Spleen (tissue), 11 donors: ENCODE results near the gene PBX1. TPM values are rescaled to one million over a fixed set of nuclear protein-coding genes. Genes with fewer than 3 reads are reported as not detected.

Experiments used
- DNase-seq: peaks from one replicate; pipeline ENCODE4 v3.0.0-alpha.2; 2020
- H3K27ac ChIP-seq, 8 donors: fragments of 200-600 bp; sonication (generic) in 7 of 8; 1 replicate in 4 of 8; 2 replicates in 4 of 8; pipeline versions ENCODE4 v1.5.0 to v1.8.0; 2016 to 2021; ENCODE audit warnings: inconsistent platforms in 4 of 8, mild to moderate bottlenecking in 4 of 8, moderate library complexity in 1 of 8
- H3K27me3 ChIP-seq, 7 donors: fragments of 200-600 bp; sonication (generic) in 6 of 7; replicated peaks in 1 of 7; 1 replicate in 4 of 7; 2 replicates in 3 of 7; pipeline versions ENCODE4 v1.5.0 to v1.8.0; 2016 to 2021; ENCODE audit warnings: inconsistent platforms in 3 of 7, mild to moderate bottlenecking in 1 of 7
- H3K36me3 ChIP-seq, 6 donors: fragments of 200-600 bp; sonication (generic) in 5 of 6; 1 replicate in 4 of 6; 2 replicates in 2 of 6; pipeline versions ENCODE4 v1.5.0 to v1.8.0; 2016 to 2021; ENCODE audit warnings: inconsistent platforms in 2 of 6
- H3K4me1 ChIP-seq, 6 donors: fragments of 200-600 bp; sonication (generic) in 5 of 6; 1 replicate in 3 of 6; 2 replicates in 3 of 6; pipeline versions ENCODE4 v1.5.0 to v1.8.0; 2016 to 2021; ENCODE audit warnings: inconsistent platforms in 3 of 6
- H3K4me3 ChIP-seq, 8 donors: fragments of 200-600 bp; sonication (generic) in 7 of 8; 1 replicate in 4 of 8; 2 replicates in 4 of 8; pipeline versions ENCODE4 v1.5.0 to v1.8.0; 2016 to 2021; ENCODE audit warnings: inconsistent platforms in 4 of 8, mild to moderate bottlenecking in 4 of 8, moderate library complexity in 2 of 8
- H3K9me3 ChIP-seq, 8 donors: fragments of 200-600 bp; sonication (generic) in 7 of 8; 1 replicate in 4 of 8; 2 replicates in 4 of 8; pipeline versions ENCODE4 v1.5.0 to v1.8.0; 2016 to 2021; ENCODE audit warnings: inconsistent platforms in 4 of 8
- POLR2A ChIP-seq, 3 donors: fragments of 450-650 bp; IDR thresholded peaks; one replicate each; pipeline ENCODE4 v1.5.1; 2017; ENCODE audit warnings: antibody characterized with exemption in 3 of 3, mild to moderate bottlenecking in 1 of 3
- POLR2AphosphoS5 ChIP-seq, 3 donors: sonication (generic); formaldehyde crosslinking; IDR thresholded peaks; one replicate each; pipeline ENCODE4 v1.5.1; 2017; ENCODE audit warnings: antibody characterized with exemption in 3 of 3
- WGBS, 5 donors: extraction: QIAGEN DNeasy Blood & Tissue Kit in 3 of 5; methylation state at CpG; one replicate each; pipeline versions ENCODE4 v1.1.5 to v1.1.7; 2013 to 2018; 5-methylcytosine and 5-hydroxymethylcytosine counted together
- intact Hi-C: fragments of 100-400 bp; cut with DNase I; formaldehyde crosslinking; loops from one replicate; pipeline ENCODE4 v1.15.0; 2023; ENCODE audit warnings: low total_unique reads
- polyA plus RNA-seq, 3 donors: library from polyadenylated mRNA; stranded (reverse); fragments of 200-250 nt; gene quantifications; one replicate each; pipeline ENCODE4 v1.2.1, GENCODE V29; 2013
- total RNA-seq, 7 donors: library from RNA; depleted of rRNA in 3 of 7; stranded (reverse); fragments of >200 nt in 3 of 7; fragmentation: NEBNext Ultra II Directional in 4 of 7; extraction: Animal tissue kit (Norgen Biotek cat#: 25700) in 4 of 7; gene quantifications; one replicate each; pipeline versions ENCODE4 v1.1.0 to v1.2.1, GENCODE V29; 2016 to 2021
- TF ChIP-seq, protein P1 (sequence below), 11 experiments: fragments of 200-600 bp in 7 of 11; fragments of 450-650 bp in 4 of 11; sonication (generic) in 4 of 11; IDR thresholded peaks in 8 of 11; conservative IDR thresholded peaks in 3 of 11; 1 replicate in 7 of 11; 2 replicates in 4 of 11; pipeline versions ENCODE4 v1.4.0 to v1.8.0; 2016 to 2021; ENCODE audit warnings: antibody characterized with exemption in 11 of 11, inconsistent platforms in 4 of 11, mild to moderate bottlenecking in 1 of 11
- donor health status: healthy with polysubstance abuse.
- donor health status: DM: no; HTN: no; CAD: no; lungs with moderate emphysema.
- donor health status: DM: no; HTN: no; CAD: no.
- donor health status: Bipolar disorder and iron deficiency.
- donor health status: healthy.
- donor health status: DM: no; HTN: no; CAD: no.
- donor health status: DM: yes; HTN: yes; CAD: no.

Gene PBX1
- total and polyA plus RNA-seq, 10 donors = 3.4 to 79.5 (median 31.8) TPM

DNA sequence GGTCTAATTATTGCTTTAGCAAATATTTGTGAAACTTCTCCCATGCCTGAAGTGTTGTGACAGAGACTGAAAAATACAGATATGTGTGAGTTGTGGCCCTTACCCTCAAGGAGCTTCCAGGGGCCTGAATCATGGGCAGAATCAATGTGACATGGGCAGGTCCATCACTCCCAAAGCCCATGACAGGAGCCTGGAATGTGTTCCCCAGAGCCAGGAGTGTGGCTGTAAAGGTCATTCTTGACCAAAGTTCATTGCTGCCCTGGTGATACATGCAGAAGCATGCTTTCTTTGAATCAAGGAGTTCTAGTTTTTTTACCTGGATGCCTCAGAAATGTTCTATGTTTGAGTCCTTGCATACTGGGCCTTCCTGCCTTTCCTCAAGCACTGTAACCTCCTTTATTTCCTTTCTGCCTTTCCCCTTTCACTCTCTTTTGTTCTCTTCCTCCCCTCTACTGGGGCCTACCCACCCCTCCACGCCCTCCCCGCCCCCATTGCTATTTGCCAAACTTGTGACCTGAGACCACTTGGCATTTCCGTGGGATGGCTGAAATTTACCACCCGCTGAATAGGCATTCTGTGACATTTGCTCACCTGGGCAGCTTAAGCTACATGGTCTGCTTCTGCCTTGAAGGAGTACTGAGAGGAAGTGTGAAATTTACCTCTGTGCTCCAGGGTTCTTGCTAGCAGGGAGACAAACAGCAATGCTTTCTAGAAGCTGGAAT, 19.7 kb downstream of the PBX1 start:
- no peak for TF ChIP-seq POLR2AphosphoS5 (IDR thresholded peaks at IDR 0.05)
- TF ChIP-seq POLR2A (IDR thresholded peaks at IDR 0.05) = no peak
- TF ChIP-seq, protein P1, sequence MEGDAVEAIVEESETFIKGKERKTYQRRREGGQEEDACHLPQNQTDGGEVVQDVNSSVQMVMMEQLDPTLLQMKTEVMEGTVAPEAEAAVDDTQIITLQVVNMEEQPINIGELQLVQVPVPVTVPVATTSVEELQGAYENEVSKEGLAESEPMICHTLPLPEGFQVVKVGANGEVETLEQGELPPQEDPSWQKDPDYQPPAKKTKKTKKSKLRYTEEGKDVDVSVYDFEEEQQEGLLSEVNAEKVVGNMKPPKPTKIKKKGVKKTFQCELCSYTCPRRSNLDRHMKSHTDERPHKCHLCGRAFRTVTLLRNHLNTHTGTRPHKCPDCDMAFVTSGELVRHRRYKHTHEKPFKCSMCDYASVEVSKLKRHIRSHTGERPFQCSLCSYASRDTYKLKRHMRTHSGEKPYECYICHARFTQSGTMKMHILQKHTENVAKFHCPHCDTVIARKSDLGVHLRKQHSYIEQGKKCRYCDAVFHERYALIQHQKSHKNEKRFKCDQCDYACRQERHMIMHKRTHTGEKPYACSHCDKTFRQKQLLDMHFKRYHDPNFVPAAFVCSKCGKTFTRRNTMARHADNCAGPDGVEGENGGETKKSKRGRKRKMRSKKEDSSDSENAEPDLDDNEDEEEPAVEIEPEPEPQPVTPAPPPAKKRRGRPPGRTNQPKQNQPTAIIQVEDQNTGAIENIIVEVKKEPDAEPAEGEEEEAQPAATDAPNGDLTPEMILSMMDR (IDR thresholded peaks at IDR 0.05 in 8 of 11, conservative IDR thresholded peaks at IDR 0.05 in 3 of 11) = no peak
- intact Hi-C loops = no loop called here

DNA sequence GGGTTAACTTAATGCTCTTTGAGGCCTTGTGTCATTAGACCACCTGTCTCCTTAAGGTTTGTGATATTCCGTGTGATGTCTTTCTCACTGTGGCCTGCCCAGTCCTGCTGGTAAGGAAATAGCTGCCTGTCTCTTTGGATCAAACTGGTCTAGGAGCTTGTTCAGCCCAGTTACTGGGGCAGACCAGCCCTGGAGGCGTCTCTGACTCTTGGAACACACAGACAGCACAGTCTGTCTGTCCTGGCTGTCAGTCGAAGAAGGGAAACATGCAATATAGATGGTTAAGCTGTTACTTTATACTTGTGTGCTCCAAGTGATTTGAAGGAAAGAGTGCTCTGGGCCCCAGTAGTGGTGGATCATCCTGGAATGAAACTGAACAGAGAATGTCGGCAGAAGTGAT, 20.4 kb downstream of the PBX1 start:
- 78 to 88% (median 81%) methylated on average over 4 of the region's 4 CpGs for WGBS, 5 donors
- no peak for DNase-seq
- intact Hi-C loops = no loop called here
- no peak overlapping the region for H3K4me3 ChIP-seq
- peaks cover 0 to 15% (median 0%) of the 10 kb centered on the region in 6 donors for H3K4me1 ChIP-seq
- H3K27me3 ChIP-seq = no peaks in the 10 kb centered on the region
- TF ChIP-seq POLR2AphosphoS5 (IDR thresholded peaks at IDR 0.05) (no peak), POLR2A (IDR thresholded peaks at IDR 0.05) (no peak)
- TF ChIP-seq, protein P1 (IDR thresholded peaks at IDR 0.05 in 8 of 11, conservative IDR thresholded peaks at IDR 0.05 in 3 of 11) = no peak
- H3K27ac ChIP-seq = no peak overlapping the region
- H3K9me3 ChIP-seq = peaks cover 0 to 5% (median 0%) of the 10 kb centered on the region in 8 donors
- peaks cover 0 to 6% (median 0%) of the 10 kb centered on the region in 6 donors for H3K36me3 ChIP-seq

More for the DNA sequence above, 19.7 kb downstream of the PBX1 start:
- H3K9me3 ChIP-seq = peaks cover 0 to 5% (median 0%) of the 10 kb centered on the region in 8 donors
- DNase-seq = no peak
- H3K27me3 ChIP-seq = no peaks in the 10 kb centered on the region
- H3K4me1 ChIP-seq = peaks cover 0 to 15% (median 0%) of the 10 kb centered on the region in 6 donors
- peaks cover 0 to 6% (median 0%) of the 10 kb centered on the region in 6 donors for H3K36me3 ChIP-seq
- 74 to 93% (median 83%) methylated on average over 4 of the region's 4 CpGs for WGBS, 5 donors
- no peak overlapping the region for H3K4me3 ChIP-seq
- H3K27ac ChIP-seq = no peak overlapping the region

DNA sequence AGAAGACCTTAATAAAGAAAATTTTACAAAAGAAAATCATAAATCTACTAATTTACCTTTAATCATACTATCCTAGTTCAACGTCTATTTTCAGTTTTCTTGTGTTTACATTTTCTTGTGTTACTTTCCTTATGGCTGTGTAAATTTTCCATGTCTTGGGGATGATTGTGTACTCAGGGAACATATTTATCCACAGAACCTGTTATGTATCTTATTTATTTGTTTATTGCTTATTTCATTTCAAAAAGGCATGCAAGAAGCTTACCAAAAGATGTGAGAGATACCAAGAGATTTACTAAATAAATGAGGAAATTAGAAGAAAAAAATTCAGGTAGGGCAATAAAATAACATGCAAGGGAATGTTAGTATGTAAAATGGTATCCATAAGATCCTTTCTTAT, 22.8 kb downstream of the PBX1 start:
- DNase-seq = no peak
- intact Hi-C loops = no loop called here
- WGBS, 5 donors = 79 to 89% (median 83%) methylated on average over 1 of the region's 1 CpG
- peaks cover 0 to 10% (median 0%) of the 10 kb centered on the region in 6 donors for H3K4me1 ChIP-seq
- no peaks in the 10 kb centered on the region for H3K9me3 ChIP-seq
- no peaks in the 10 kb centered on the region for H3K36me3 ChIP-seq
- TF ChIP-seq POLR2AphosphoS5 (IDR thresholded peaks at IDR 0.05) (no peak), POLR2A (IDR thresholded peaks at IDR 0.05) (no peak)
- TF ChIP-seq, protein P1 (IDR thresholded peaks at IDR 0.05 in 8 of 11, conservative IDR thresholded peaks at IDR 0.05 in 3 of 11) = no peak
- H3K27me3 ChIP-seq = no peaks in the 10 kb centered on the region
- H3K27ac ChIP-seq = no peak overlapping the region
- no peak overlapping the region for H3K4me3 ChIP-seq

DNA sequence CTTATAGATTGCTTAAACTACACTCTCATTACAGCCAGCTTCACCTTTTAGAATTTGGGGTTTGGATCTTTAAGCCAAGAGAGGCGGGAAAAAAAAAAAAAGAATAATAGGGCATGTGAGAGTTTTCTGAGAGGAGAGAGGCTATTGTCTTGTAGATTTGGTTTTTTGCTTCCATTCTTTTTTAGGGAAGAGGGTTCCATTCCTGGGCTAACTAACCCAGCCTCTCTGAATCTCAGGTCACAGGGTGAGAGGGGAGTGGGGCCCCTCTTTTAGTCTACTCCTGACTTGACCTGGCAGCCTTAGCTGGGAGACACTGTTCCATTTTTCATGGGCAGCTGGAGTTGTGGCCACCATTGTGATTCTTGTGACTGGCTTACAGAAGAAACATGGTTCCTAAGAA, 24.2 kb downstream of the PBX1 start:
- DNase-seq = no peak
- Histone ChIP-seq H3K9me3 (no peaks in the 10 kb centered on the region), H3K27ac (no peak overlapping the region), H3K4me1 (peaks cover 0 to 5% (median 0%) of the 10 kb centered on the region in 6 donors), H3K4me3 (no peak overlapping the region), H3K36me3 (no peaks in the 10 kb centered on the region), H3K27me3 (no peaks in the 10 kb centered on the region)
- intact Hi-C loops = no loop called here
- WGBS, 5 donors = 77 to 90% (median 89%) methylated on average over 1 of the region's 1 CpG
- TF ChIP-seq POLR2AphosphoS5 (IDR thresholded peaks at IDR 0.05) (no peak), POLR2A (IDR thresholded peaks at IDR 0.05) (no peak)
- TF ChIP-seq, protein P1 (IDR thresholded peaks at IDR 0.05 in 8 of 11, conservative IDR thresholded peaks at IDR 0.05 in 3 of 11) = no peak
